ENCODE measurements around the gene FCN2.

Gene FCN2

DNA sequence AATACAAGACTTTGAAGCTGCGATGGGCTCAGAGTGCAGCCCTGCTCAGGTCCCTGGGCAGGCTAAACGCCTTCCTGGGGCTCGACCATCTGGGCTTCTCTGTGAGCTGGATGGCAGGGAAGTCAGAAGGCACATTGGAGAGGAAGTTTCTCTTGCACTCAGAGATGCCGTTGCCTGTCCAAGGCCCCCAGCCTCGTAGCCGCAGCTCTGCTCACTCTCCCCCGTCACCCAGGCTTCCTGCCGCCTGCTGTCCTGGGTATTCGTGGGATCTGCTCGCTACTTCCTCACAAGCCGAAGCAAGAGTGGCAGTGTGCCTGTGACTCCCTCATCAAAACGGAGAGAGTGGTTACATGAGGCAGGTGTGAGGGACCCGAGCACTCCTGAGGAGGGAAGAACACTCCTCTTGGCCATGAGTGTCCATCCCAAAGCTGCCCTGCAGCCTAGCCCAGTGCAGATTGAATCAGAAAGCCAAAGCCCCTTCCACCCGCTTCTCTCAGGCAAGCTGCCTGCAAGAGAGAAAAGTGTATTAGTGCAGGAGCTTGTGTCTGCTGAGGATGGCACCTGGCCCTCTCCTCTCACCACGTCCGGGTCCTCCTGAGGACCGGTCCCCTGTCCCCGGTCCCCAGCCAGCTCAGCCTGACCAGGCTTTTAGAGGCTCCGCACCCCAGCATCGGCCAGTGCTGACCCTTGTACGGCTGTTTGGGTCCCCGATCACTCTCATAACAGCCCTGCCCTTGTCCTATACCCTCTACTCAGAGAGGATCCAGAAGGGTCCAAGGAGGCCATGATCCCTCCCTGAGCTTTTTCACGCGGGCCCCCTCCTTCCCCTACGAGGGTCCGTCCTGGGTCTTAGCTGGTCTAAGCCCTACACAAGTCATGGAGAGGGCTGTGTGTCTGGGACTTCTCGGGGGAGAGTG, 7.3 kb downstream of the FCN2 start:
- no peak for DNase-seq

DNA sequence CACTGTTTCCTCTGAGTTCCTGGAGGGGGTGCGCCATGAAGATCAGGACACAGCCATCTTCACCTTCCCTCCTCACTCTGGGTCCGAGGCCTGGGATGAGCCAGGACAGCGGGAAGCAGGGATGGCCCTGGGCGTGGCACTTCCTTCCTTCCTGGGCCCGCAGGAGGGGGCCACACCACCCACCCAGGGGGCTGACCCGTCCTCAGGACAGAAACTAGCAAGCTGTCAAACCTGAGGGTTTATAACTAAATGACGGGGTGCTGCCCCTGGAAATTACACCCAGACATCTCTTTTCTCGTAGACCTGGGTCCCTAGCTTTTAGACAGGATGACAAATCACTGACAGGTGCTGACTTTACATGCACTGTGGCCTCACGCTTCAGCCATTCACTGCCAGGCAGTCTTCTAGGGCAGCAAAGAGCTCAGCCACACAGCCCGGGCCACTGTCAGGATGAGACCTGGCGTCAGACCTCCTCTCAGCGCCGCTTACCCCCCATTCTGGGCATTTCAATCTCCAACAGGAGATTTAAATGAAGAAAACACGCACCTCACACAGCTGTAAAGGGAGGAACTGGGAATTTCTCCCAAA, 8.1 kb downstream of the FCN2 start:
- no peak for DNase-seq

DNA sequence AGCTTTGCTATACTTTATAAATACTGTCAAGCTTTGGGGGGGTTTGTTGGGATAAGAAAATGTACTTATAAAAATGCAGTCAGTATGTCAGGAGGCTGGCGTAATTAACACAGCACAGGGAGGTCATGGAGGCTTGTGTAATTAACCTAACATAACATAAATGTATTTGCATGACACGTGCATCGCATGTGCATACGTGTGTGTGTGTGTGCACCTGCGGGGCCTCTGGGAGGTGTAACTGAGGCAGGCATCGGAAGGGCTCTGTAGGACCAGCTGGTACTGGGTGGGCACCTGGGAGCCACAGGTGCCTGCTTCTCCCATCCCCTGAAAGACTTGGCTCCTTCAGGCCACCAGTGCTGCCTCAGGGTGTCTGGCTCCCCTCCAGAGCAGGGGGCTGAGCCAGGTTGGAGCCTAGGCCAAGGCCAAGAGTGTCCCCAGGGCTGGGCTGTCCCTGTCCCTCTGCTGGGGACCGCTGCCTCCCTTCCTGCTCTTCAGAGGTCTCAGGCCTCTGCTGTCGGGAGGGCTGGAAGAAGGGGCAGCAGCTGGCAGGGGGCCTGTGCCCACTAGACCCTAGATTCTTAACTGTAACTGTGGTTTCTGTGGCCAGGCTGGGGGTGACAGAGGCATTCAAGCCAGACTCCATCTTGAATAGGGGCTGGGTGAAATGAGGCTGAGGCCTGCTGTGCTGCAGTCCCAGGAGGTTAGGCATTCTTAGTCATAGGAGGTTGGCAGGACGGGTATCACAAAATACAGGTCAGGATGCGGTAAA, 9.0 kb downstream of the FCN2 start:
- DNase-seq: no peak

DNA sequence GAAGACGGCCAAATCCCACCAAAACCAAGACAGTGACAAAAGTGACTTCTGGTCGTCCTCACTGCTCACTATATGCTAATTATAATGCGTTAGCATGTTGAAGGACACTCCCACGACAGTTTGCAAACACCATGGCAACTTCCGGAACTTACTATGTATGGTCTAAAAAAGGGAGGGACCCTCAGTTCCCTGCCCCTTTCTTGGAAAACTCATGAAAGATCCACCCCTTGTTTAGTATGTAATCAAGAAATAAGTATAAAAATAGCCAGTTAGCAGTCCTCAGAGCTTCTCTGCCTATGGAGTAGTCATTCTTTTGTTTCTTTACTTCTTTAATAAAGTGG, 9.5 kb downstream of the FCN2 start:
- DNase-seq: no peak

DNA sequence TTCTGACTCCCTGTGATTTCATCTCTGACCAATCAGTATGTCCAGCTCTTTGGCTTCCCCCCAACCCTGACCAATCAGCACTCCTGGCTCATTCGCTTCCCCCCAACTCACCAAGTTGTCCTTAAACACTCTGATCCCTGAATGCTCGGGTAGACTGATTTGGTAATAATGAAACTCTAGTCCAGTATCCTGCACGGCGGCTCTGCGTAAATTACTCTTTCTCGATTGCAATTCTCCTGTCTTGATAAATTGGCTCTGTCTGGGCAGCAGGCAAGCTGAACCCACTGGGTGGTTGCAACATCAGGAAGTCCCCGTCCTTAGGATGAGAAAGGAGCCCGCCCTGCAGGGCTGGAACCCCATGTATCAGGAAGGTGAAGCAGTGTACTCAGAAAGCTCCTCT, 10.4 kb downstream of the FCN2 start:
- no peak for DNase-seq

DNA sequence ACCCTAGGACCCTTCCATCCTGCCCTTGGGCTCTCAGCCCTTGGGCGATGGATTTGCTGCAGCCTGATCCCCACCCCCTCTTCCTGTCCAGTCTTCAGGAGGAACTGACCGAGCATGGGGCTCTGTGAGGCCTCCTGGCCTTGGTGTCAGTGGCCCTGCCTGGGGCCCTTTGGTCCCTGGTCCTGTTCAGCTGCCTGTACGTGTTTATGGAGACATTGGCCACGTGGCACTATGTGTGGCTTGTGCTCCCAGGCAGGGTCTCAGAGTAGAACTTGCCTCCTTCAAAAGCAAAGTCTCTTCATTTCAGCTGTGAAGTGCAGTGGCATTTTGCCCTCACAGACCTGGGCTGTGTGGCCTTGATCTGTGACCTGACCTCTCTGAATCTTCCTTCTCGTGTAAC, 11.1 kb downstream of the FCN2 start:
- DNase-seq: no peak

DNA sequence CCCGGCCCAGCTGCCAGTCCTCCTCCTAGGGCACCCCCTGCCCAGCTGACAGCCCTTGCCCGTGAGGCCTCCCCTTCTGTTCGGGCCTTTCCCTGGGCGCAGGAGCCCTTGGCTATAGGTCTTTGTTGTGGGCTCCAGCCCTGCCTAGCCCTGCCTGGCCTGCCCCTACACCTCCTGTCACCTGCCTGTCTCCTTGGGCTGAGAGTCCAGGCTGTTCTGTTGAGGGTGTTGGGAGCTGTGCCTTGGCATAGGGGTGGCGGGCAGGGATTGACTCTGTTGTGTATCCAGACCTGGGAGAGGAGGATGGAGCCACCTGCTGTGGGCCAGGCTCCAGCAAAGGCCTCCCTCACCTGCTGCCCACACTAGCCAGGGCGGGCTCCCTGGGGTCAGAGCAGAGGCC, 11.6 kb downstream of the FCN2 start:
- no peak for DNase-seq

DNA sequence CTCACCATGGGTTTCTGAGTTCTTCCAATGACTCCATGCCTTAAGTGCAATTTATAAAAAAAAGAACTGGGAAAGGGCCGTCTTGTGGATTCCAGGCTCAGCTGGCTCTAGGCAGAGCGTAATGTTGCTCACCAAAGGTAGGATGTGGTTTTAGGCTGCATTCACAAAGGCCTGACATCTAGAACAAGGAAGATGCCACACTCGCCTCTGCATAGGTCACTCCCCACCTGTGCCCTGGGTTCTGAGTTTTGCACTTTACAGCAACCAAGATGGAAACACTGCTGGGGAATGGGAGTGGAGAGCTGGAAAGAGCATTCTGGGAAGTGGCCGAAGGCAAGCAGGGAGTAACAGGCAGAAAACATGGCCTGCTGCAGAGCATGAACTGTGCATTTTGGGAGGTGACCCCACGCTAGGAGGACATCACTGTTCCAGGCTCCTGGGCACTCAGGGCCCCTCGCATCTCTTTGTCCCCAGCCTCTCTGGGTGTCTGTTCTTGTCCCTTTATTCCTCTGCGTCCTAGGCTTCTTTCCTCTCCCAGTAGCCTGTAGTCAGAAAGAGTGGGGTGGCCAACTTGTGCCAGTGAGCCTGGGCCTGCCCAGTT, 12.3 kb downstream of the FCN2 start:
- DNase-seq: no peak

DNA sequence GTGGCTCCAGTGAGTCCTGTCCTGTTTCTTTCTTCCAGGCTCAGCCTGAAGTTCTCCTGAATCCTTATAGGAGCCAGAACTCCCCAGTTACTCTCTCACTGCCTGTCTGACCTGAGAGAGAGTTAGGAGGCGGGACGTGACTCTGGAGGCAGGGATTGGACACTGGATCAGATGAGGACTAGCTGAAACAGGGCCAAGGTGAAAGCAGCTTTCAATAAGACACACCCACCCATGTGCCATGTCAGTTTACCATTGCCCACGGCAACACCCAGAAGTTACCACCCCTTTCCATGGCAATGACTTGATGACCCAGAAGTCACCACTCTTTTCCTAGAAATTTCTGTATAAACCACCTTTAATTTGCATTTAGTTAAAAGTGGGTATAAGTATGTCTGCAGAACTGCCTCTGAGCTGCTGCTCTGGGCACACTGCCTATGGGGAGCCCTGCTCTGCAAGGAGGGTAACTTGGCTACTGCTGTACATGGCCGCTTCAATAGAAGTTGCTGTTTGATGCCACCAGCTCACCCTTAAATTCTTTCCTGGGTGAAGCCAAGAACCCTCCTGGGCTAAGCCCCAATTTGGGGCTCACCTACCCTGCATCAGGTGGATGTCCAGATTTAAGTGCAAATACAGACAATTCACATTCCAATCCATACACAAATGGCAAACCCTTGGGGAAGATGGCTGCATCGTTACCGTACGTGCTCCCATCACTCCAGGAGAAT, 13.7 kb downstream of the FCN2 start:
- DNase-seq: no peak

DNA sequence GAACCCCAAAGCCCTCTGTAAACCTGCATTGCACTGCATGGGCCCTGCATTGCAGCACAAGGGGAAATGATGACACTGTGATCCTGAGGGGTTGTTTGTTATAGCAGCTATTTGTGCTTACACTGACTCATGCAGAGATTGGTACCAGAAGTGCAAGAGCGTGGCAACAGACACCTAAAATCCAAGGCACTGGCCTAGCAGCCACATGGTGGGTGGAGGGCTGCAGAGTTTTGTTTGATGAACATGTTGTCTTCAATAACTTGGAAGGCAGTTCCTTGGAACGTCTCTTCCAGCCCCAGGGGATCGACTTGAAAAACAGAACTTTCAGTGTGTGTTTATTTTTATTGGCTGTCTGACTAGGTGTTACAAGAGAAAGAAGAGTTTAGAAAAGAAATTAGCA, 14.5 kb downstream of the FCN2 start:
- no peak for DNase-seq

DNA sequence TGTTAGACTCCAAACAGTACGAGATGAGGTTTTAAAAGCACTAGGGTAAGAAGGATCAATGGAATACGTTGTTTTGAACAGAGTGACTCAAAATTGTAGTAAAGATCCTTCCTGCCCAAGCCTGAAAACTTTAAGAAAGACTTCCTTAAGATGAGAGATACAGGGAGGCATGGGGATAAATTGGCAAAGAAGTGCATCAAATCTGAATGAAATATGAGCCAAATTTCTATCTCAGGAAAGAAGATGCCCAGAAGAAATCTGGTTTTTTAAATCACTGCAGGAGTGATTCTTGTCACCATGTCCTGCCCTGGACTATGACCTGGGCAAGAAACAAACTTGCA, 14.9 kb downstream of the FCN2 start:
- no peak for DNase-seq

DNA sequence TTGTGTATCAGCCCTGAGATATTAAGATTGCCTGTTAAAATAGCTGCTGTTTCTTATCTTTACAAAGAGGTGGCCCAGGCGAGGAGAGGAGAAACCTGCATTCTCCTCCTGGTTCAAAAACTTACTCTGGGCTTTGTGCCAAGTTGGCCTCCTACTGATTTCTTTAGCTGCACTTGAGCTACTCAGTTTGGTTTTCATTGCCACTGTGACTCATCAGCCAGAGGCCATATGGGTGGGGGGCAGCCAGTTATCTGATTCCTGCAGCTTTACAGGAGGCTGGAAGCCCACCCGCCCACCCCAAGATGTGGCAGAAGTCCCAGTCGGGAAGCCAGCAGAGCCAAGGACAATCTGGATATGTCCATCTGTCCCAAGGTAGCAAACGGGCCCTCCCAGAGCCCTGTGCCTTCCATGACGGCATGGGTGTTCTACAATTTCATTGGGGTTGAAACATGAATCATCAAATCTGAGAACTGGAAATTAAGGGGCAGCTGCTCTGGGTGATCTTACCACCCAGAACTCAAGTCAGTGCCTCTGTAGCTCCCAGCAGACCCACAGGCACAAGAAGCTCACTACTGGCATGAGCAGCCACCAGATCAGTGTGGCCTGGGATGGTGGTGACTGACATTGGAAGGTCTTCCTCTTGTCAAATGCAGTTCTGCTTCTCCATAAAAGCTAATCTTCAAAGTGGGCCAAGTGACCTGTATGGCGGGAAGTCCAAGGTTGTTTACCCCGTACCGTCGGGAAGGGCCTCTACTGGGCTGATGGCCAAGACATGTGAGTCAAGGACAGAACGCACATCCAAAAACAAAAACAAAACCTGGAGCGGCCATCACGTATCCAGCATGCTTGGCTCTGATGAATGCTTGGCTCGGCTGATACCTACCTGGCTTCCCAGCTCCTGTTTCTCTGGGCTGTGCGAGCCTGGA, 15.6 kb downstream of the FCN2 start:
- DNase-seq: peak in 28 of 58 donors; percentile 3 to 71 (median 36)

DNA sequence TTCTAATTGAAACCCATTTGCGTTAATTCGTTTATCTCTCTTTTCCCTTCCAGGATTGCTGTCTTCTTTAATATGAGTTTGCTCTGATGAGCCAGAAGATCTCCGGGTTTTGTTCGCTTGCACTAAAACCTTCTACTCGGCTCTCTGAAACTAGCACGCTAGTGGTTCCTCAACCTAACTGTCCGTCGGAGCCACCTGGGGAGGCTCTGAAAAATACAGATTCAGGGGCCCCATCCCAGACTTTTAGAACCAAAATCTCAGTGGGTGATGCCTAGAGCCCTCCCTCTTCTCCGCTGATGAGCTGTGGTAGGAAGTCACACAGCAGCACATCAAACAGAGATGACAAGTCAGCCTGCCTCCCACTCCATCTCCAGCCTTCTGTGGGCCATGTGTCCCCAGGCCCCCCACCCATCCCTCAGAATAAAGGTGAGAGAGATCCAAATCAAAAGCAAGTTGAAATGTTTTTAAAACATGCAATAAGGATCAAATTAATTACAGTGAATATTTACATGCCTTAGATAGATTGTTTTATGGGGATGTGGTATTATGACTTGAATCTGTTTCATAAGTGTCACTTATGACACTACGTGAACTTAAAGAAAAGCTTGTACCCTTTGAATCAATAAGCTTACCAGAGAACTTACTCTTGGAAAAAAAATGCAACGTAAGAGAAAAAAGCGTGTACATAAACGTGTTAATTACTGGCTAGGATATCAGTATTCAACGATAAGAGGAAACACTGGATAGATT, 16.4 kb downstream of the FCN2 start:
- DNase-seq: no peak

DNA sequence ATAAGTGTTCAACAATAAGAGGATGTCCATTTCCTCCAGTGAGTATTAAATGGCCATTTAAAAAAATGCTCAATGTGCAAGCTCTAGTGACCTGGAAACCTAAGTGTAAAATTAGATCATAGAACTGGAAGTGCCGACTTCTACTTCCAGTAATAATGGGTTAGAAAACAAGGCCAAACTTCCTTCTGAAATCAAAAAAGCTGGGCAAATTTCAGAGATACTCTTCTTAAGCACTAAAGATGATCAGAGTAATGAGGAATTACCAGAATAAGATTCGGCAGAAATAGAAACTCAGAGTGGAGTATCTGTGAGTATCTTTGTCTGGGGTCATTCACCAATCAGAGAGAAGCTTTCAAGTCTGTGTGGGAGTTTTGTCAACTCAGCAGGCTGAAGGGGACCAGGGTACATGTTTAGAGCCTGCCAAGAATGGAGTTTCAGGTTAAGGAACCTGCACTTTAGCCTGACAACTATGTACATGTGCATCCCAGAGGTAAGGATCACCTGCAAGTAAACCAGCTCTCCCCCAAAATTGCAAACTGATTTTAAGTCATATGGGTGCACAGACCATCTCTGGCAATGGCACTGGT, 17.1 kb downstream of the FCN2 start:
- no peak for DNase-seq

DNA sequence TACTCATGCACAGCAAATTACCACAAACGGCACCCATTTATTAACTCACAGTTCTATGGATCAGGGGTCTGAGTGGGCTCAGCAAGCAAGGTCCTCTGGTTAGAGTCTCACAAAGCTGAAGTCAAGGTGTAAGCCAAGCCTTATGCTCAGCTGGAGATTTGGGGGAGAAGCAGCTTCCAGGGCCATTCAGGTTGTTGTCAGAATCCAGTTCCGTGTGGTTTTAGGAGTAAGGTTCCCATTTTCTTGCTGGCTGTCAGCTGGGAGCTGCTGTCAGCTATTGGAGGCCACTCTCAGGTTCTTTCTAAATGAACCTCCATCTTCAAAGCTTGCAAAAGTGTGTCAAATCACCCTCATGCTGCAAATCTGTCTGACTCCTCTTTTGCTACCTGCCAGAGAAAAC, 17.7 kb downstream of the FCN2 start:
- DNase-seq: no peak

DNA sequence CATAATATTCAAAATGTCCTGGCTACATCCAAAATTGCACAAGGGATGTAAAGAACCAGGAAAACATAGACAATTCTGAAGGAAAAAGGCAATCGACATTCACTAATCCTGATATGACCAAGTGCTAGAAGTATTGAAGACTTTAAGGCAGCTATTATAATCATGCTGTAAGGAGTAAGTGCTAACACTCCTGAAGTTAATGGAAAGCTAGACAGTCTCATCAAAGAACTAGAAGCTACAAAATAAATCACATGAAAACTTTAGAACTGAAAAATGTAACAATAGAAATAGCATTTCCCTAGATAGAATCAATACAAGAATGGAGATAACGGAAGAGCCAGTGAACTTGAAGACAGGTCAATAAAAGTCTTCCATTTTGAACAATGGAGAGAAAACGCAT, 18.6 kb downstream of the FCN2 start:
- DNase-seq: no peak

DNA sequence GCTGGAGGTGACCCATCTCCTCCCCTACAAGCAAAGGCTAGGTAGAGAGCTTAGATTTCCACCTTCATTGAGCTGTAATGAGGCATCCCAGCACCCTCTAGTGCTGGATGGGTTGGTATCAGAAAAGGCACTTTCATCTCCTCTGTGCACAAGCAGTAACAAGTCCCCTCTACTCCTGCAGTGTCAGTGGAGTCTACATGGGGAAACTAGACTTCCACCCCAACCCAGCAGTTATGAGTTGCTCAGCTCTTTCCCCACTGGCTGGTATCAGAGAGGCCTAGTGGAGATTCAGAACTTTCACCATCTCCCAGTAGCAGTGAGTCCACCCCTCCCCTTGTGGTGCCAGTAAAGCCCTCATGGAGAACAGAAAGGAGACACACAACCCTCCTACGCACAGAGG, 19.2 kb downstream of the FCN2 start:
- DNase-seq: no peak

DNA sequence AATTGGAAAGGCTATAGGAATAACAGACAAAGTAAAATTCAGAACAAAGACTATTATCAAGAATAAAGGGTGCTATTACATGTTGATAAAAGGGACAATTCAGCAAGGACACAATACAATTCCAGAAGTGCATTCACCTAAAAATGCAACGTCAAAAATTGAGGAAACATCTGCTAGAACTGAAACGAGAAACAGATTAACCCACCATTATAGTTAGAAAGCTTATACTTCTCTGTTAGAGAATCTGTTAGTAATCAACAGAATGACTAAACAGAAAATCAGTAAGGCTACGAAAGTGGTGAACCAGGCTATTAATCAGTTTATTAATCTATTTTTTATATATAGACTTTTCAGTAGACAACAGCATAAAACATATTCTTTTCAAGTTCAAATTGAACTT, 22.3 kb downstream of the FCN2 start:
- DNase-seq: no peak

Measured in anterior cingulate cortex (tissue), 58 donors.